Right ventricle myocardium superior (tissue), 1 donor: ENCODE data around the gene CFAP74. TPM values are rescaled to one million over a fixed set of nuclear protein-coding genes. Genes with fewer than 3 reads are reported as not detected.

Experiments used
- ATAC-seq: fragments of 200-7000 bp; cut with Tn5 transposase; one replicate; pipeline ENCODE4 v1.9.1; 2020; ENCODE audit warnings: mild to moderate bottlenecking; ENCODE audit not compliant: poor library complexity
- DNase-seq: peaks from one replicate; pipeline ENCODE4 v3.0.0-alpha.2; 2020
- intact Hi-C: fragments of 100-400 bp; cut with DNase I; formaldehyde crosslinking; loops from one replicate; pipeline ENCODE4 v1.11.2; 2022
- total RNA-seq: library from RNA; stranded (reverse); fragmentation: NEBNext Ultra II Directional; extraction: Animal tissue kit (Norgen Biotek cat#: 25700); gene quantifications from one replicate; pipeline ENCODE4 v1.2.1, GENCODE V29; 2021
- donor health status: DM: no; HTN: yes; CAD: no; lungs with severe emphysema.

CFAP74 gene
- total RNA-seq, 1 donor from 2014 or later: not detected

GRCh38 chr1:1960480-1961196 lies 42.9 kb downstream of the CFAP74 start:
- DNase-seq (no peak), ATAC-seq (no peak)
- intact Hi-C loops: loop anchor here (5.0 kb wide), 1 partner anchor 82 kb away; no protein-coding TSS in a partner anchor

- intact Hi-C loops: loop anchor here (5.0 kb wide), 1 partner anchor 82 kb away; no protein-coding TSS in a partner anchor
- ATAC-seq: peak; percentile 97
Observed at GRCh38 chr1:1959840-1960479, 43.6 kb downstream of the CFAP74 start.

GRCh38 chr1:1959459-1959839 lies 44.1 kb downstream of the CFAP74 start:
- intact Hi-C loops: no loop called here
- DNase-seq (no peak), ATAC-seq (no peak)

More at GRCh38 chr1:1959840-1960479, 43.6 kb downstream of the CFAP74 start:
- peak; percentile 90 for DNase-seq

GRCh38 chr1:1958071-1958541 lies 45.5 kb downstream of the CFAP74 start:
- no peak for DNase-seq
- intact Hi-C loops: no loop called here
- no peak for ATAC-seq

- DNase-seq: no peak
- ATAC-seq: no peak
- intact Hi-C loops: no loop called here
Observed at GRCh38 chr1:1957533-1957961, 46.0 kb downstream of the CFAP74 start.

- intact Hi-C loops: no loop called here
- ATAC-seq (no peak), DNase-seq (no peak)
Observed at GRCh38 chr1:1956586-1957532, 46.7 kb downstream of the CFAP74 start.

- intact Hi-C loops: no loop called here
- DNase-seq (no peak), ATAC-seq (no peak)
Observed at GRCh38 chr1:1956101-1956500, 47.5 kb downstream of the CFAP74 start.

- intact Hi-C loops: no loop called here
- DNase-seq (no peak), ATAC-seq (no peak)
Observed at GRCh38 chr1:1955621-1956094, 47.9 kb downstream of the CFAP74 start.

GRCh38 chr1:1954831-1955441 lies 48.6 kb downstream of the CFAP74 start:
- ATAC-seq: no peak
- no peak for DNase-seq
- intact Hi-C loops: no loop called here

GRCh38 chr1:1954015-1954414 lies 49.6 kb downstream of the CFAP74 start:
- ATAC-seq (no peak), DNase-seq (no peak)
- intact Hi-C loops: no loop called here

- ATAC-seq (no peak), DNase-seq (no peak)
- intact Hi-C loops: no loop called here
Observed at GRCh38 chr1:1950940-1951339, 52.6 kb downstream of the CFAP74 start.

GRCh38 chr1:1948783-1949182 lies 54.8 kb downstream of the CFAP74 start:
- intact Hi-C loops: no loop called here
- DNase-seq (no peak), ATAC-seq (no peak)

GRCh38 chr1:1947493-1947892 lies 56.1 kb downstream of the CFAP74 start:
- intact Hi-C loops: no loop called here
- DNase-seq (peak; percentile 22), ATAC-seq (no peak)

GRCh38 chr1:1946540-1946939 lies 57.0 kb downstream of the CFAP74 start:
- intact Hi-C loops: no loop called here
- DNase-seq (peak; percentile 87), ATAC-seq (peak; percentile 62)

GRCh38 chr1:1945782-1946393 lies 57.7 kb downstream of the CFAP74 start:
- no peak for ATAC-seq
- intact Hi-C loops: no loop called here
- peak; percentile 33 for DNase-seq

GRCh38 chr1:1943834-1944570 lies 59.6 kb downstream of the CFAP74 start:
- peak; percentile 65 for DNase-seq
- intact Hi-C loops: loop anchor here (5.0 kb wide), 1 partner anchor 98 kb away; no protein-coding TSS in a partner anchor
- ATAC-seq: peak; percentile 89
